Measurements from ENCODE around the gene GFRA1.

Gene GFRA1

GRCh38 chr10:116201670-116202430 lies 71.2 kb downstream of the GFRA1 start:
- ChIA-PET CTCF (no interaction called here), POLR2A (no interaction called here)
- Histone ChIP-seq H3K4me1 (ENCODE audit: control insufficient read depth, insufficient read depth, low read length) (no peaks in the 10 kb centered on the region), H3K27ac (ENCODE audit: extremely low read depth, low read depth, low read length) (no peak overlapping the region), H3K4me3 (ENCODE audit: low read depth, low read length) (no peak overlapping the region), H3K36me3 (ENCODE audit: control insufficient read depth in 2 of 2, insufficient read depth in 1 of 2, low read length in 2 of 2) (no peaks in the 10 kb centered on the region), H3K9me3 (ENCODE audit: control insufficient read depth, insufficient read depth, low read depth, low read length) (no peaks in the 10 kb centered on the region)
- TF ChIP-seq ZNF214 (tag by site-specific recombination; IDR thresholded peaks at IDR 0.05; ENCODE audit: borderline replicate concordance), result no peak
- TF ChIP-seq KLF1 (tag by site-specific recombination; IDR thresholded peaks at IDR 0.05), result no peak
- no peak for TF ChIP-seq OVOL3 (tag by site-specific recombination; IDR thresholded peaks at IDR 0.05)
- peak; percentile 66; the same call in 1 of the 2 replicates for TF ChIP-seq EGR2 (tag by site-specific recombination; IDR thresholded peaks at IDR 0.05; ENCODE audit: low read depth)
- no peak for TF ChIP-seq ZNF37A (tag by site-specific recombination; IDR thresholded peaks at IDR 0.05)
- TF ChIP-seq ZFP3 (tag by site-specific recombination; IDR thresholded peaks at IDR 0.05; ENCODE audit: low read depth), result no peak
- TF ChIP-seq, protein P1, sequence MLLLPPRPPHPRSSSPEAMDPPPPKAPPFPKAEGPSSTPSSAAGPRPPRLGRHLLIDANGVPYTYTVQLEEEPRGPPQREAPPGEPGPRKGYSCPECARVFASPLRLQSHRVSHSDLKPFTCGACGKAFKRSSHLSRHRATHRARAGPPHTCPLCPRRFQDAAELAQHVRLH (tag by site-specific recombination; IDR thresholded peaks at IDR 0.05), result no peak
- no peak for TF ChIP-seq ZNF521 (tag by site-specific recombination; IDR thresholded peaks at IDR 0.05)
- TF ChIP-seq ZNF311 (tag by site-specific recombination; IDR thresholded peaks at IDR 0.05; ENCODE audit: borderline replicate concordance), result no peak
- TF ChIP-seq ZFHX2 (tag by site-specific recombination; conservative IDR thresholded peaks at IDR 0.05), result peak; percentile 49; the same call in 1 of the 2 replicates

DNA sequence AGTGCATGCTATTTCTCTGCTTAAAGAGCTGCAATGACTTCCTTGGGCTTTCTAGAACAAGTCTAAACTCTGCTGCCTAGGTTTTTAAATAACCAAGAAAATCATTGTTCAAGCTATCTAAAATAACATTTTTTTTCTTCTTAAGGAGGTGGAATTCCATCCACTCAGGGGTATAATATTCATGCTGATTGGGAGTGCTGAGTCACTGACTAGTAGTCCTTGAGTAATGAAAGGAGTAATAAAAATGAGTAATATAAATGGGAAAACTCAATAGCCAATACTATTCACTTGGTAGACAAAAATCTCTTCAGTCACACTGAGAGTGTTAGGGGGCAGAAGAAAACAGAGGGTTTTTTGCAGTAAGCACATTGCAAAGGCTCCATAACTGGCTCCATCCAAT lies 72.0 kb downstream of the GFRA1 start:
- Histone ChIP-seq H3K4me3 (ENCODE audit: low read depth, low read length) (no peak overlapping the region), H3K4me1 (ENCODE audit: control insufficient read depth, insufficient read depth, low read length) (no peaks in the 10 kb centered on the region), H3K27ac (ENCODE audit: extremely low read depth, low read depth, low read length) (no peak overlapping the region), H3K9me3 (ENCODE audit: control insufficient read depth, insufficient read depth, low read depth, low read length) (no peaks in the 10 kb centered on the region), H3K36me3 (ENCODE audit: control insufficient read depth in 2 of 2, insufficient read depth in 1 of 2, low read length in 2 of 2) (no peaks in the 10 kb centered on the region)
- CTCF ChIA-PET, result interaction anchor here (0.6 kb wide), 1 partner anchor 759 kb away, joined by 5 read pairs; no protein-coding TSS in a partner anchor
- POLR2A ChIA-PET, result no interaction called here
- TF ChIP-seq ZNF48 (tag by site-specific recombination; IDR thresholded peaks at IDR 0.05), result no peak
- TF ChIP-seq, protein P2, sequence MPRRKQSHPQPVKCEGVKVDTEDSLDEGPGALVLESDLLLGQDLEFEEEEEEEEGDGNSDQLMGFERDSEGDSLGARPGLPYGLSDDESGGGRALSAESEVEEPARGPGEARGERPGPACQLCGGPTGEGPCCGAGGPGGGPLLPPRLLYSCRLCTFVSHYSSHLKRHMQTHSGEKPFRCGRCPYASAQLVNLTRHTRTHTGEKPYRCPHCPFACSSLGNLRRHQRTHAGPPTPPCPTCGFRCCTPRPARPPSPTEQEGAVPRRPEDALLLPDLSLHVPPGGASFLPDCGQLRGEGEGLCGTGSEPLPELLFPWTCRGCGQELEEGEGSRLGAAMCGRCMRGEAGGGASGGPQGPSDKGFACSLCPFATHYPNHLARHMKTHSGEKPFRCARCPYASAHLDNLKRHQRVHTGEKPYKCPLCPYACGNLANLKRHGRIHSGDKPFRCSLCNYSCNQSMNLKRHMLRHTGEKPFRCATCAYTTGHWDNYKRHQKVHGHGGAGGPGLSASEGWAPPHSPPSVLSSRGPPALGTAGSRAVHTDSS (tag by site-specific recombination; IDR thresholded peaks at IDR 0.05), result no peak
- TF ChIP-seq ZNF223 (tag by site-specific recombination; IDR thresholded peaks at IDR 0.05), result no peak

GRCh38 chr10:116198676-116199035 lies 74.3 kb downstream of the GFRA1 start:
- ChIA-PET POLR2A (no interaction called here), CTCF (no interaction called here)
- H3K9me3 ChIP-seq (ENCODE audit: control insufficient read depth, insufficient read depth, low read depth, low read length), result no peaks in the 10 kb centered on the region
- TF ChIP-seq ZNF221 (tag by site-specific recombination; IDR thresholded peaks at IDR 0.05; ENCODE audit: borderline replicate concordance) (no peak), ZFP69B (tag by site-specific recombination; IDR thresholded peaks at IDR 0.05) (no peak), ZNF214 (tag by site-specific recombination; IDR thresholded peaks at IDR 0.05; ENCODE audit: borderline replicate concordance) (no peak), ZNF660 (tag by site-specific recombination; IDR thresholded peaks at IDR 0.05) (no peak), ZNF248 (tag by site-specific recombination; IDR thresholded peaks at IDR 0.05) (no peak), YY1 (tag by site-specific recombination; IDR thresholded peaks at IDR 0.05) (no peak), ZNF23 (tag by site-specific recombination; IDR thresholded peaks at IDR 0.05; ENCODE audit: borderline replicate concordance) (no peak)
- no peak overlapping the region for H3K27ac ChIP-seq (ENCODE audit: extremely low read depth, low read depth, low read length)
- H3K4me1 ChIP-seq (ENCODE audit: control insufficient read depth, insufficient read depth, low read length), result no peaks in the 10 kb centered on the region
- no peaks in the 10 kb centered on the region for H3K36me3 ChIP-seq (ENCODE audit: control insufficient read depth in 2 of 2, insufficient read depth in 1 of 2, low read length in 2 of 2)
- no peak overlapping the region for H3K4me3 ChIP-seq (ENCODE audit: low read depth, low read length)

Measured in HEK293 (cell line).